DMS153 treated with DMSO at 0.1 percent for 48 hours (cell line): Measurements from ENCODE around the gene SSNA1.

Source experiments
- DNase-seq: peaks from one replicate; lab custom pipeline; 2025; ENCODE audit not compliant: unreplicated experiment; lab: John Stamatoyannopoulos, UW

Gene SSNA1

DNA sequence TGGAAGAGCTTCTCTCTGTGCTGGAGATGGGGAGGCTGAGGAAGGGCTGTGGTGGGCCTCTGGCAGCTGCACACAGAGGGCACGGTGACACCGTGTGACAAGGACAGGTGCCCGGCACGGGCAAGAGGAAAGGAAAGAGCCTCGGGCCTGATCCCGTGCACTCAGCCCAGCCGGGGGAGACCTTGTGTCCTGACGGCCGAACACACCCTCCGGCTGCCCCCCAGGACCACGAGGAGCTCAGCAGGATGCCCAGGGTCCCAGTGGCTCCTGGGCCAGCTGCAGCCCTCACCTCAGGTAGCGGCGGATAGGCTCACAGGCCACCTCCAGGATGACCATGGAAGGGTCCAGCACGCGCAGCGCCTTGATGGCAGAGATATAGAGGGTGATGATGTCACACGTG is 5.6 kb upstream of the SSNA1 start:
- no peak for DNase-seq

- DNase-seq = no peak
Measured at GRCh38 chr9:137183980-137184595, 4.4 kb upstream of the SSNA1 start.

DNA sequence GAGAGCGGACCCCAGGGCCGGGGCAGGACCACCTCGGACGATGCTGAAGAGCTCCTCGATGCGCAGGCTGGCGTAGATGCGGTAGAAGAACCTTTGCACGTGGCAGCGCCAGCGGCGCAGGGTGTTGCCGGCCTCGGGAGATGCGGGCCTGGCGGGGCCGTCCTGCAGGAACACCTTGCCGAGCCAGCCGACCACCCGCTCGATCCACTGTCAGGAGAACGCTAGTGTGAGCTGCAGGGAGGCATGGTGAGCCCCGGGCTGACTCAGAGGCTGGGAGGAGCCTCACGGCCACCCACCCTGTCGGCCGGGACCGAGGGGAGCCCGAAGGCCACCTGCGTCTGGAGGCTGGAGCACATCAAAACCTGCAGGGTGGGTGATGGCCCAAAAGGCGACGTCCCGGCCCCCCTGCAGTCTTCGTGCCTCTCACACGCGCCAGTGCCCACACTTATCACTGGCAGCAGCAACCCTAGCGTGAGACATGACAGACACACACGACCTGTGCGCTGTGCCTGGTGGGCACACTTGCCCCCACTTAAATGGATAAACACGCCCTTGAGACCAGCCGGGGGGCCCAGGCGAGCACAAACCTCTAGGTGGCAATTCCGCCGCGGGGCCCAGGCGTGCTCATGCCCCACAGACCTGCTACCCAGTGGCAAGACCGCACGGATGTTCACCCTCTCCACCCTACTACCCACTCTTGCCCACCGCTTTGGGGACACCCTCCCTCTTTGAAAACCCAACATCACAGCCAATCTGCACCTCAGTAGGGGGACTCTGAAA is 3.4 kb upstream of the SSNA1 start:
- no peak for DNase-seq

GRCh38 chr9:137185921-137186320 is 2.6 kb upstream of the SSNA1 start:
- DNase-seq = no peak

DNA sequence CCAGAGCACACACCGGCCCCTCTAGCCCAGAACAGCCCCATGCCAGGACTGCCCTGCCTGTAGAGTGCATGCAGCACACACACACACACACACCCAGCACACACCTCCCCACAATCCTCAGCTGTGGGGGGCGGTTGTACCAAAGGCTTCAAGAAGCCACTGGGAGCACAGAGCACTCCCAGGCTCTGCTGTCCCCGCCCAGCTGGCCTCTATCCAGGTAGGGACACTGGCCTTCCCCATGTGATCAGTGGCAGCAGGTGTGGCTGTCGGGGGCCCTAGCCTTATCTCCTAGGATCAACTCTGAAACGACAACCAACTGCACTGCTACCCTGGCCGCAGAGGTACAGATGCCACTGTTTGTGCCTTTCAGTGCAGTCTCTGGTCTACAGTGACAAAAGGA is 2.1 kb upstream of the SSNA1 start:
- no peak for DNase-seq

- DNase-seq = no peak
Measured at GRCh38 chr9:137187386-137187785, 1.1 kb upstream of the SSNA1 start.

- DNase-seq = no peak
Measured at GRCh38 chr9:137188086-137188489, 388 bp upstream of the SSNA1 start.

DNA sequence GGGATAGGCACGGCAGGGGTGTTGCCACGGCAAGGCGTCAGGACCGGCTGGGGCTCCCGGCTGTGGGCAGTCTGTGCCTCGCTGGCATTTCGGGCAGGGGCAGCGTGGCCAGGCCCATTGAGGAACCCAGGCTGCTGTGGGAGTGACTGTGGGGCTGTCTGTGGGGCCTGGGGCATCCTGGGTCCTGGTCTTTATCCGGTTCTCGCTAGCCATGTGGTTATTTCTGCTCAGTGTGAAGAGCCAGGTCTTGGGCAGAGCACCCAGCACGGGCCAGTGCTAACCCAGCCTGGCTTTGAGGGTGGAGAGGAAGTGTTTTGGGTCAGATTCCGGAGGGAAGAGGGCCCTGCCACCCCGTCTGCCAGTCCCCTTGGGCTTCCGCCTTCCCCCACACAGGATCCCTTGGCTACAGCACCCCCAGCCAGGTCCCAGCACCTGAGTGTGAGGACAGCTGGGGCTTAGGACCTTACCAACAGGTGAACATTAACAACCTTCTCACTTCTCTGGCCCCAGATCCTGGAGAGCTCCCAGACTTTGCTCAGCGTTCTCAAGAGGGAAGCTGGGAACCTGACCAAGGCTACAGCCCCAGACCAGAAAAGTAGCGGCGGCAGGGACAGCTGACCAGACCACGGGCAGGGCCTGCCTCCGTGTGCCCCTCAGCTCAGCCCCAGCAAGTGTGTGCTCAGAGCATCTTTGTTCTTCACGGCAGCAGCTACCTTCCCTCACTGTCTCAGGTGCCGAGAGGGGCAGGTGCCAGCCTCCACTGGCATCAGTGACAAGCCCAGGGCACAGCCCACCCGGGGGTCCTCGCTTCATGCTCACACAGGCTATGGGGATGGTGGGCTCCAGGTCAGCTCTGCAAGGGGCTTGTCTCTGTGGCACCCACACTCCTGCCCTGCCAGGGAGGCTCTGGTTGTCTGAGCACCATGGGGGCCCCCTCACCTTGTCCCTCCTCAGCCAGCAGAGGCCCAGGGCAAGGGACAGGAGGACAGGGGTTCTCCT is 1.1 kb downstream of the SSNA1 start:
- no peak for DNase-seq

DNA sequence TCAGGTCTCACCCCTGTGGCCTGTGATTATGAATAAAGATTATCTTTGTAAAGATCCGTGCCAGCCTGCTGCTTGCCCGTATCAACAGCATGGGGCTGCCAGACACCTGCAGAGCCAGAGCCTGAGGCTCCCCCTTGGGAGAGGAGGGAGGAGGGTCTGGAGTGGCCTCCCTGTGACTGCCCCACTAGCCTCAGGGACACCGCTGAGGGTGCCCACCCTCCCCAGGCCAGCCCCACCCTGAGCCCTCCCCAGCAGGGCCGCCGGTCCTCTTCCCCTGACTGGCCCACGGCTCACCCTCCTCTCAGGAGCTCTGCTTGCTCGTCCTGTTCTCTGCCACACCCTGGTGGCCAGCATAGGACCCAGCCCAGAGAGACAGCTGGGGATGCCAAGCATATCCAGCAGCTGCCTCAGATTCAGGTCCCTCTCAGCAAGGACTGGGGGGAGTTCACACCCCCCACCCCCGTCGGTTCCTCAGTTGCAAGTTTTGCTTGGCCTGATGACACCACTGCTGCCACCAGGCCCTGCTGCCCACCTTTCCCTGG is 1.9 kb downstream of the SSNA1 start:
- no peak for DNase-seq

DNA sequence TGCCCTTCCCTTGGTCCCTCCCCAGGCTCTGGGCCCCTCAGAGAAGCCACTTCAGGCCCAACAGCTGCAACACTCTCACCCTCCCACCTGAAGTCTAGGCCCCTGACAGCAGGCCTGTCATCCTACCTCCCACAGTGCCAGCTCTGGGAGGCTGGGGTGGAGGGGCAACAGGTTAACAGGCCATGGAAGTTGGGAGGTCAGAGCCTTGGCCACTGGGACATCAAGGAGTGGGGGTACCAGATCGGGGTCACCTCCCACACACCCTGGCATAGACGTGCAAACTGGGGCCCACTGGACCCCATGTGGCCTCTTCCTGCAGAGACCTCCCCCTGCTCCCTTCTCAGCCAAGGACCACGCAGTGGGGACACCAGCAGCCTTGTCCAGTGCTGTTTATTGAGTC is 2.8 kb downstream of the SSNA1 start:
- DNase-seq = no peak

DNA sequence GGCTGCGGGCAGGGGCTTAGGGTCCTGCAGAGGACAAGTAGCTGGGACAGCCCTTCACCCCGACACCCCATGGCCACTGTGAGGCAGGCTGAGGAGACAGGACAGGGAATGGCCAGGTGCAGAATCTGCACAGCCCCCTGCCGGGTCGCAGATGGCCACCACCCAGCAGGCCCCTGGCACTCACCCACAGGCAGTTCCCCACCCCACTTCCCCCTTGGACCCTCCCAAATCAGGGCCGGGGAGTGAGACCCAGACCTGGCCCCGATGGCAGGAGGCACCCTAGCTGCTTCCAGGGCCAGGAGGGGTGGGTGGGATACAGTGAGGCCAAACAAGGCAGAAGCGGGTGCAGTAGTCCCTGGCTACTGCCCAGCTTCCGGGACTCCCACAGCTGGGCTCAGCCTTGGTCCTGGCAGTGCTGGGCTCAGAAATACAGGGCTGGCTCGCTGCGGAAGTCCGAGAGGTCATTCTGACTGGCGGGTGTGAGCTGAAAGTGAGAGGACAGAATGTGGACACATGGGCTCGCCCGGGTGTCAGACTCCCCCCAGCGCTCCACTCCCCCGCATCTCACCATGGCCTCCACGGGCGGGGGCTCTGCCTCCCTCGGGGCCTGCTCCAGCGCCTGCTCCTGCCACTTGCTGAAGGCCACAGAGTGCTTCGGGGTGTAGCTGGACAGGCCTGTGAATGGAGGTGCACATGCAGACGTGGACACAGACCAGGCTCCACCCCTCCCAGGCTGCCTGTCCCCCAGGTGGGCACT is 3.4 kb downstream of the SSNA1 start:
- DNase-seq = no peak

GRCh38 chr9:137192448-137192780 is 3.9 kb downstream of the SSNA1 start:
- DNase-seq = no peak

DNA sequence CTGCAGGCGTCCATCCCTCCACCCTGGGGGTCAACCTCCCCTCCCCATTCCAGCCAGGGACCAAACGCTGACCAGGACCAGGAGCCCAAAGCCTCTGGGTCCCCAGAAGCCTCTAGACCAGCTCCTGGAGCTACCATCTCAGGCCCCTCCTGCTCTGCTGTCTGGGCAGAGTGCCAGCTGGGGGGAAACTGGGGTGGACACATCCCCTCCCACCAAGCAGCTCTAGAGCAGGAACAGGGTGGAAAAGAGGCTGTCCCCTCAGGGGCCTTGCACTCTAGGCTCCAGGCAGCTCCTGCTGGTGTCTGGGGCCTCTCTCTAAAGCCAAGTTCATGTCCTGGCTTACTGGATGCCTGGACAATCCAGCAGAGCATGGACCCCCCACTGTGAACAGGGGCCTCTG is 4.4 kb downstream of the SSNA1 start:
- DNase-seq = no peak

DNA sequence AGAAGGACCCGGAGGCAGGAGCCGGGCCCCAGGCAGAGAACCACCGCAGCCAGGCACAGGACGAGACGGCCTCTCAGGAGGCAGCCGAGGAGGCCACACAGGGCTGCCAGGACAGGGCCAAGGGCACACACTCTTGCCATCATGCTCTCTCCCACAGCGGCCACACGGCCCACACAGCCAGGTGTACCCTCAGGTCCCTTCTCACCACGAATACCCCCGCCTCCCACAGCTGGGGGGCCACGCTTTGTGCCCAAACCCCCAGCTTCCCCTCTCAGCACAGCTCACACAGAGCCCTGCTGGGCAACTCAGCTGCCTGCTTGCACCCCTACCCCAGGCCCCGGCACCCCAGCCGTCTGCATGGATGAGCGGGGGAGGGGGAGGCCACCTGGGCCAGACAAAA is 5.3 kb downstream of the SSNA1 start:
- no peak for DNase-seq

- DNase-seq = no peak
Measured at GRCh38 chr9:137194388-137194787, 5.9 kb downstream of the SSNA1 start.

GRCh38 chr9:137194909-137195308 is 6.4 kb downstream of the SSNA1 start:
- DNase-seq = peak; percentile 78

DNA sequence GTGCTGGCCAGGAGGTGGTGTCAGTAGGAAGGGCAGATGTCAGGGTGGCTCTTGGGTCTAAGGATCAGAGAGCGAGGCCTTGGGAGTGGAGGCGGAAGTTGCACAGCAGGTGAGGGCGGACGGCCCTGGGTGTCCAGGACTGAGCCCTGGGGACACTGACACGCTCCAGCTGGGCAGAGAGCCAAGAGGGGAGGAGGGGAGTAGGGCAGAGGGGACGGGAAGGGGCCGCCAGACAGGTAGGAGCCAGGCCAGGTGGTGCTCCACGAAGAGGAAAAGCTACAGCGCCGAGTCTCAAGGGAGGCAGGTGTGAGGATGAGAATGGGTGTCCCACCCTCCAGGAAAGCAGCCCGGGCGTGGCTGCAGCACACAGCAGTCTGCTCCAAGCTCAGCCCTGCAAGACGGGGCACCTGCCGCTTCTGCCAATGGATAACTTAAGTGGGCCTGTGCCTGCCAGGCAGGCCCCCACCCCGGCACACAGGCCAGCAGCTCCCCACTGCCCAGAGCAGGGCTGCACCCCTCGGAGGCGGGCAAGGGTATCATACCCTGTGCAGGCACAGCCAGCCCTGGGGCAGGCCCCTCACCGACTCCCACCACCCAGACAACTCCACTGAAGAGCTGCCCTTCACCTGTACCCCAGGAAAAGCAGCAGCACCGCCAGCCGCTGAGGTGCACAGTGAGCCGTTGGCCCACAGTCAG is 7.2 kb downstream of the SSNA1 start:
- peak; percentile 98 for DNase-seq

DNA sequence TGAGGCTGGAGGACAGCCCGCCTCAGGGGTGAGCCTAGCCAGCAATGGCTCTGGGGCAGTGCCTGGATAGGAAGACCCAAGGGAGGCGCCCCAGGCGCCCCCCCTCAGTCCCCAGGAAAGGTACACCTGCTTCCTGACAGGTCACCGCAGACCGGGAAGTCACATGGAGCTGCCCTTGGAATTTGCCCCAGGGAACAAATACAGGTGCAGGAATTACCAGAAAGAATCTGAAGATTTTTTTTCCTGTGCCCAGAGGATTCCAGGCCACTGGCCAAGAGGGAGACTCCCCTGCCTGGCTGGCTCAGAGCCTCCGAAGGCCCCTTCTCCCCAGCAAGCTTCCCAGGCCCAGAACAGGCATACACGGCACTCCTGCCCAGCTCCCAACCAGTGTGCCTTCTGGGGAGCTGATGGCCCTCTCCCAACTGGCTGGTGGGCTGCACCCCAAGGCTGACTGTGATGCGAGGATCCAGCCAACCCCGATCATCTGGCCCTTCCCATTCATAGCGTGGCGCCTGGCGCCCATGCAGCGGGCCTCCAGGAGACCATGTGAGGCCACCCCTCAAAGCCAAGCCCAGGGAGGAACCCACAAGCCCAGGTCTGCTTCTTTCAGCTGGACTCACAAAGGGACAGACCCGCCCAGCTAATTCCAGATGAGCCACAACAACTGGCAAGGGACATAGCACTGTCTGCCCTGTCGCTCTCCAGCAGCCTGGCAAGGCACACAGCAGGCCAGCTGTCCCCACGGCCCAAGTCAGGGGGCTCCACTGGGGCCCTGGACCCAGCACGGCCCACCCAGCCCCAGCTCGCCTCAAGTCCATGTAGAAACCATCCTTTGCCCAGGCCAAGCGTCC is 9.8 kb downstream of the SSNA1 start:
- no peak for DNase-seq

GRCh38 chr9:137198902-137199283 is 10.4 kb downstream of the SSNA1 start:
- no peak for DNase-seq
